DMS 273 treated with DMSO at 0.1 percent for 48 hours (cell line): Measurements from ENCODE around the gene EFCAB13.

Experiments used
- DNase-seq: peaks from one replicate; lab custom pipeline; 2025; lab: John Stamatoyannopoulos, UW

EFCAB13 gene, protein sequence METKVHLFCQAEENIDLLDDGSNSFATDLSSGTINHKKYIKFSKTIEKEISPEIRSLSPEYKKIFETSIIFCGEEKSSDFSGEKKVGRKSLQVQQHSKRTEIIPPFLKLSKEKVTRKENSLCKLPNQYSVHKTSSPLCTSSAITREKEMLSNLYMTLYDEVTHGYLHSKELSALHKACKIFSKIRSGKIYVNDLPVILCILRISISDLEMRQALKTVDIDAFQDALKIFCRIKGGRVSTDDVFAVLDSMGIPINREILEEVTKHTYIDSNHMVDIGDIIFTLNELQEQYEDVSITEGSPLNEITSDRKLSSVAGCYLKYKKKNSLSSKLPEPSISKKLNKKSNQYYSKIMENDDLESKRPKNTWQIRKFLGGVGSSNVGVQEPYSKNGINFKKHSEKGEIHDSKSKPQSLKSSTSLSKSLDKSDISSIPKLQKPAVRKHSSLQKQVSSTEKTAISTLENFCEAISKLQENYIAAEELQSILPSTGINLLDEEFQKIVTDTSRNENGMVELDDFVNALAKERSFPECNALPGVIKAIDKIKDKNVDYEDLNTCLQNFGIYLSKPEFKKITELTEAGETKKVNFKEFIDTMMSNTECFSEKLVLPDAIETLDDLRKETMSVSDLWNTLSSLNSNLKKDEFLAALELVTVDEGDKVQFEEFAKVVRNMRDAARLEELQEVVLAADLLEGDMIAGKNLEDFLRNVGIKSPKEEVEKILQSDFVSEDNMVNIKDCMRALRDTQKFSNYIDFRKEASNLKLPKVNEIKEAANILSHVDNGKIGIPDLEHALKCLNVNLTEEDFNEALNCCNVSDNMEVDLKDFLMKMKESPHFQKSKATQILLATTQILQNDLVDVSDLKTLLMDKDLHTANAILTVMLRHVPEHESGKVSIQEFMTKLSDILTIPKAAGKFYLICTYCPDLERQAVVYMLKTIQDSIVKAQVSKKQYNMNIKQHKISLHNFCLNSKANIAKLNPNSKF

GRCh38 chr17:47323382-47324223, at the start of gene EFCAB13:
EFCAB13 (plus strand) TSS chr17:47323955; CDS start chr17:47328354, 4,399 bp downstream.
- DNase-seq = peak; percentile 54

DNA sequence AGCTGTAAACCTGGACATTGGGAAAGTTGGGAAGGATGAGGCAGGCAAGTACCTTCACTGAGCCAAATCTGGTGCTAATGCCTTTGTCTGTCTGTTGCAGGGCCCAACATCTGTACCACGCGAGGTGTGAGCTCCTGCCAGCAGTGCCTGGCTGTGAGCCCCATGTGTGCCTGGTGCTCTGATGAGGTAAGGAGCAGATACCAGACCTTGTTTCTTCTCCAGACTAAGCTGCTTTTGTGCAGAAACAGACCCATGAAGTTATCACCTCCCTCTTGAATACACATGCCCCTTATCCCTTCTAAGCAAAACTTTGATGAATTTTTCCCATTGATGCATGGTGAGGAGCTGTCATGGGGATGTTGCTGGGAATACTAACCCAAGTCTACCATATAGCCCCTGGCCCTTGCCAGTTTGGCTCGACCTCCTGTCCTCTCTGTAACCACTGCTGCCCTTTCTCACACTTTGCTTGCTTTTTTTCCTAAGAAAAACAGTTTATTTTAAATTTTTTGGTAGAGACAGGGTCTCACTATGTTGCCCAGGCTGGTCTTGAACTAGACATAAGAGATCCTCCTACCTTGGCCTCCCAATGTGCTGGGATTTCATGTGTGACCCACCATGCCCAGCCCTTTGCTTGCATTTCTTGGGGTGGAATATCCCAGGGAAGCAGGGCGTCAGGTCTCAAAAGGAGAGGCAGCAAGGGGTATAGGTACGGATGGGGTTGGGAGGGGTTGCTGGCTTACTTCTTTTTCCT, 49.3 kb upstream of the EFCAB13 start:
- no peak for DNase-seq

DNA sequence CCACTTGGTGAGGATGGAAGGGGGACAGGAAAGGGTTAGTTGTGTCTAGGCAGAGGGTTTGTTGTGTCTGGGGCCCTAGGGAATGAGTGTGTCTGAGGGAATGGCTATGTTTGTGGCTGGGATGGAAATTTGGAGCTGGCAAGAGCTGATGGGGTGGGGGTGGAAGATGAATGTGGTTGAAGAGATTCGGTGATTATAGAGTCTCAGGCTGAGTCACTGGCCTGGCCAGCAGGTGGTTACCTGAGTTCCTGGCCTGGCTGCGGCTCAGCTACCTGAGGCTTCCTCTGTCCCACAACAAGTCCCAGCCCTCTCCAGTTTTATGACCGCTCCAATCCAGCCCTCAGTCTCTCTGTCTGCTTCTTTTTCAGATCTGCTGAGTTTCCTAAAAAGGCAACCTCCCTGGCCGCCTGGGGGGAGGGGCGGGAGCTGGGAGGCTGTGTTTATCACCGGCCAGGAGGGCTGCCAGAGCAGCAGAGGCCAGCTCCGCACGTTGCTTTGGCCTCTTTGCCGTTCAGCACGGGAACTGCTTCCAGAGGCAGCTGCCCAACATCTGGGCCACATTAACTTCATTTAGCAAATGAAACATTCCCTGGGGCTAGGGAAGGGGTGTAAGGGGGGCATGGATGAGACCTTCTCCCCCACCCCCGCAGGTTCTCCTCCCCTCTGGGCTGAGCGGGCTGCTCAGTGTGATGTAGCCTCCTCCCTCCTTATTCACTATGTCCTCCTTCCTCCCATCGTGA, 48.3 kb upstream of the EFCAB13 start:
- no peak for DNase-seq

GRCh38 chr17:47276444-47276843, 47.3 kb upstream of the EFCAB13 start:
- no peak for DNase-seq

GRCh38 chr17:47276868-47277267, 46.9 kb upstream of the EFCAB13 start:
- peak; percentile 24 for DNase-seq

DNA sequence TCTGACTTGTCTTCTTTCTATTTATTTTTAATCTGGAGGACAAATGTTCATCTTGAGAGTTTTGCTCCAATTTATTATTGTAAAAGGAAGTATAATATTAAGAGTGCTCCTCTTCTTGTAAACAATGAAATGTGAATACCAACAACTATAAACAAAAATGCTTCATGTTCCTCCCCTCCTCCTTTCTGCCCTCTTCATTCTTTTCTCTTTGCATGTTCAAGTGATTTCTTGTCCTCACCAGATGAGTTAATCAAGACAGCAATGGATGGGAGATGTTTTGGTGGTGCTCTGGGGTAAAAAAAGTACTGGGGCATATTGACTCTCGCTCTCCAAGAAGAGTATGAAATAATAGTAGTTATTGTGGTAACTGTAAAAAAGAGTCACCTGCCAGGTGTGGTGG, 45.8 kb upstream of the EFCAB13 start:
- DNase-seq = no peak

DNA sequence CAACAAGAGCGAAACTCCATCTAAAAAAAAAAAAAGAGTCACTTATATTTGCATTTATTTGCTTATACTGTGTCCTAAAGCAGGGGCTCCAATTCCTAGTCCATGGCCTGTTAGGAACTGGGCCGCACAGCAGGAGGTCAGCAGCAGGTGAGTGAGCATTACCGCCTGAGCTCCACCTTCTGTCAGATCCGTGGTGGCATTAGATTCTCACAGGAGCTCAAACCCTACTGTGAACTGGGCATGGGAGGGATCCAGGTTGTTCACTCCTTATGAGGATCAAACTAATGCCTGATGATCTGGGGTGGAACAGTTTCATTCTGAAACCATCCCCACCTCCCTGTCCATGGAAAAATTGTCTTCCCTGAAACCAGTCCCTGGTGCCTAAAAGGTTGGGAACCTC, 45.2 kb upstream of the EFCAB13 start:
- no peak for DNase-seq

GRCh38 chr17:47279062-47279801, 44.5 kb upstream of the EFCAB13 start:
- DNase-seq = no peak

DNA sequence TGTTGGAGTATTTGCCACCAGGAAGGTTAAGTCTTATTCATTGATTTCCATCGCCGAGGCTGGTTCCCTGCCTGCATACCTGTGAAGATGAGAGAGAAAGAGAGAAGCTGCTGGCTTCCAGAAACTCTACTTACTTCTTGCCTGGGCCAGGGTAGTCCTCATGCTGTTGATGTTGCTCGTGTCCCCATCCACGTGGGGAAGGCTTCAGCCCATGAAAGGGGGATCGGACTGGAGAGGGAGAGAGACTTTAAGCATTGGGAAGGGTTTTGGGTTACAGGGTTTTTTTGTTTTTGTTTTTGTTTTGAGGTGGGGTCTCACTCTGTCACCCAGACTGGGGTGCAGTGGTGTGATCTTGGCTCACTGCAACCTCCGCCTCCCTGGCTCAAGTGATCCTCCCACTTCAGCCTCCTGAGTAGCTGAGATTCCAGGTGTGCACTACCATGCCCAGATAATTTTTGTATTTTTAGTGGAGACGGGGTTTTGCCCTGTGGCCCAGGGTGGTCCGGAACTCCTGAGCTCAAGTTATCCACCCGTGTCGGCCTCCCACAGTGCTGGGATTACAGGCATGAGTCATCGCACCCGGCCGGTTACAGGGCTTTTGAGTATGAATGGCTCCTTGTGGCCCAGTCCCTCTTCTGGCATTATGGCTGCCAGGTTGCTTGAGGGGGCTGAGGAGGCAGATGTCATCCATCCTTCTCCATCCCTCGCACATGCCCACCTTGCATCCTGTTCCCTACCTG, 43.5 kb upstream of the EFCAB13 start:
- DNase-seq = no peak

- no peak for DNase-seq
Observed at GRCh38 chr17:47281216-47281615, 42.5 kb upstream of the EFCAB13 start.

DNA sequence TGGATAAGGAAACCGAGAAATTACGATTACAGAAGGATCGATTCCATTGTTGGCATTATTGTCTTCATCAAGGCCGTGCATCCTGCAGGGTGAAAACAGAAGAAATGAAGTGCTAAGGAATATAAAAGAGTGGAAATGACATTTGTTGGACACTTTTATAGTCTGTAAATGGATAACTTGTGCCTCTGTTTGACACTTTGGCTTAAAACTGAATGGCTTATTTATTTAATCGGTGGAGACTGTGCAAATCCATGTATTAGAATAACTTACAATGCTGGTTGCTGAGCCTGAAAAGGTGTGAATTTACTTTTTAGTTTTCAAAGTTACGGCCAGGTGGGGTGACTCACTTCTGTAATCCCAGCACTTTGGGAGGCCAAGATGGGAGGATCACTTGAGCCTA, 38.8 kb upstream of the EFCAB13 start:
- DNase-seq = no peak

DNA sequence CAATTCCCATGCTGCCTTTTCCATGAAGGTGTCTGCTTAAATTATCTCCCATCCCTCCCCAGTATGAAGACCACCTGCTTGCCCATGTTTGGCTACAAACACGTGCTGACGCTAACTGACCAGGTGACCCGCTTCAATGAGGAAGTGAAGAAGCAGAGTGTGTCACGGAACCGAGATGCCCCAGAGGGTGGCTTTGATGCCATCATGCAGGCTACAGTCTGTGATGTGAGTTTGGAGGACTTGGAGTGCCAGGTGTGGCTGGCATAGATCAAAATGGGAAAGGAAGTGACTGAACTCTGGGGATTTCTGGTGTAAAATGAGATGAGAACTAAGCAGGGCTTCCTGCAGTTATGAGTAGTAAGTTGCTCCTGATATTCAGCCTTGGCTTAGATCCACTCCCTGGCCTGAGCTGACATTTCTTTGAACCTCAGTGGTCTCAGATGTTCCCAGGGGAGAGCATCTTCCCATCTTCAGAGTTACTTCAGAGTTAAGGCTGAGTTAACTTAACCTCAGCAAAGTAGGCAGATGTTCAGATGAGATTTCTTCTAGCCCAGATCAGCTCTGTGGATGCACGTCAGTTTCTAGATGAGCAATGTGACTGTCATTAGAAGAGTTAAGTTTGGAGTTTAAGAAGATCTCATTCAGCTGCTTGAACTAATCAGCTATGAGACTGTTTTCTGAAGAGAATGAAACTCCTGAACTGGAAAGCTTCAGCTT, 37.4 kb upstream of the EFCAB13 start:
- DNase-seq = no peak

GRCh38 chr17:47287068-47287467, 36.7 kb upstream of the EFCAB13 start:
- no peak for DNase-seq

DNA sequence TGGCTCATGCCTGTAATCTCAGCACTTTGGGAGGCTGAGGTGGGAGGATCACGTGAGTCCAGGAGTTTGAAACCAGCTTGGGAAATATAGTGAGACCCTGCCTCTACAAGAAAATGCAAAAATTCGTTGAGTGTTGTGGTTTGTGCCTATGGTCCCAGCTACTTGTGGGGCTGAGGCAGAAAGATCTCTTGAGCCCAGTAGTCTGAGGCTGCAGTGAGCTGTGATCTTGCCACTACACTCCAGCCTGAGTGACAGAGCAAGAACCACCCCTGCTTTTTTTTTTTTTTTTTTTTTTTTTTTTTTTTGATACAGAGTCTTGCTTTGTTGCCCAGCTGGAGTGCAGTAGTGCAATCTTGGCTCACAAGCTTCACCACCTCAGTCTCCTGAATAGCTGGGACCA, 36.1 kb upstream of the EFCAB13 start:
- no peak for DNase-seq

- no peak for DNase-seq
Observed at GRCh38 chr17:47288531-47289116, 35.1 kb upstream of the EFCAB13 start.

DNA sequence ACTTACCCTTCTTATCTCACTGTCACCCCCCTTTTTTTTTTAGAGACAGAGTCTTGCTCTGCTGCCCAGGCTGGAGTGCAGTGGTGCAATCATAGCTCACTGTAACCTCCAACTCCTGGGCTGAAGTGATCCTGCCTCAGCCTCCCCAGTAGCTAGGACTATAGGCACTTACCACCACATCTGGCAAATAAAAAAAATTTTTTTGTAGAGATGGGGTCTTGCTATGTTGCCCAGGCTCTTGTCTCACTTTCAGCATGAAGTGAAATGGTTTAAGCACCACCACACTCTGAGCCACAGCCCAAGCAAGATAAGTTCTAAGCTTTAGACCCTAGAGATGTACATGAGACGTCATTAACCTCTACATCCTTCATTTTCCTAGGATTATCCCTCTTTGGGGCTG, 34.5 kb upstream of the EFCAB13 start:
- no peak for DNase-seq

DNA sequence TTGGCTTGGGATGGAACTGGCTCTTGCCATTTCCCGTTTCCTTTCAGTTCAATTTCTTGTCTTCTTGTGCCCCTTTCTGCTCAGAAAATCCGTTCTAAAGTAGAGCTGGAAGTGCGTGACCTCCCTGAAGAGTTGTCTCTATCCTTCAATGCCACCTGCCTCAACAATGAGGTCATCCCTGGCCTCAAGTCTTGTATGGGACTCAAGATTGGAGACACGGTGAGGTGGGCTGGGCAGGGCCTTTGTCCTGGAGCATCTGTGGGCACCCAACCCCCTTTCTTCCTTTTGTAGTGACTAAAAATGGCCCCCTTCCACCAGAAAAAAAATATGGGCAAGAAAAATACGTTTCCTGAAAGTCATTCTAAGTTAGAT, 32.9 kb upstream of the EFCAB13 start:
- DNase-seq = no peak

- no peak for DNase-seq
Observed at GRCh38 chr17:47291242-47291873, 32.4 kb upstream of the EFCAB13 start.
